GM15510 (cell line): ENCODE data around the gene MAMDC4.
"Not testable (repeated sequence)": the region's sequence is repeated elsewhere in the genome, so short reads cannot be mapped to it uniquely, and the experiment has no call there.

Experiments used
- POLR2A ChIP-seq: IDR thresholded peaks from 3 replicates; pipeline ENCODE4 v1.6.1; 2011; ENCODE audit warnings: borderline replicate concordance; ENCODE audit not compliant: insufficient read length; ENCODE audit errors: extremely low read depth

MAMDC4 gene

GRCh38 chr9:136842380-136842948 is 9.7 kb upstream of the MAMDC4 start, which contains the start of gene AJM1:
Gene AJM1 (plus strand): TSS chr9:136842478. CDS start chr9:136844415, 1,937 bp downstream.
- not testable (repeated sequence) for TF ChIP-seq POLR2A

GRCh38 chr9:136844761-136845464 is 7.2 kb upstream of the MAMDC4 start:
- TF ChIP-seq POLR2A, result no peak

GRCh38 chr9:136845465-136846260 is 6.5 kb upstream of the MAMDC4 start:
- no peak for TF ChIP-seq POLR2A

- no peak for TF ChIP-seq POLR2A
Measured at GRCh38 chr9:136846376-136847087, 5.6 kb upstream of the MAMDC4 start.

GRCh38 chr9:136847088-136847825 is 4.9 kb upstream of the MAMDC4 start:
- TF ChIP-seq POLR2A, result no peak

GRCh38 chr9:136847826-136848392 is 4.2 kb upstream of the MAMDC4 start:
- TF ChIP-seq POLR2A, result peak; percentile 79

GRCh38 chr9:136848393-136849037 is 3.6 kb upstream of the MAMDC4 start:
- no peak for TF ChIP-seq POLR2A

GRCh38 chr9:136849038-136849959 is 2.8 kb upstream of the MAMDC4 start, which contains the start of gene PHPT1:
Gene PHPT1 (plus strand): TSS chr9:136849409. CDS start chr9:136849431, 22 bp downstream.
- TF ChIP-seq POLR2A, result peak; percentile 87

- no peak for TF ChIP-seq POLR2A
Measured at GRCh38 chr9:136849960-136850865, 1.9 kb upstream of the MAMDC4 start.

- TF ChIP-seq POLR2A, result no peak
Measured at GRCh38 chr9:136850866-136851775, 1.0 kb upstream of the MAMDC4 start.

GRCh38 chr9:136852664-136853595 is 784 bp downstream of the MAMDC4 start:
- TF ChIP-seq POLR2A, result no peak
